ENCODE measurements around the gene KCTD14.
"Not testable (repeated sequence)": the region's sequence is repeated elsewhere in the genome, so short reads cannot be mapped to it uniquely, and the experiment has no call there.

The KCTD14 gene

DNA sequence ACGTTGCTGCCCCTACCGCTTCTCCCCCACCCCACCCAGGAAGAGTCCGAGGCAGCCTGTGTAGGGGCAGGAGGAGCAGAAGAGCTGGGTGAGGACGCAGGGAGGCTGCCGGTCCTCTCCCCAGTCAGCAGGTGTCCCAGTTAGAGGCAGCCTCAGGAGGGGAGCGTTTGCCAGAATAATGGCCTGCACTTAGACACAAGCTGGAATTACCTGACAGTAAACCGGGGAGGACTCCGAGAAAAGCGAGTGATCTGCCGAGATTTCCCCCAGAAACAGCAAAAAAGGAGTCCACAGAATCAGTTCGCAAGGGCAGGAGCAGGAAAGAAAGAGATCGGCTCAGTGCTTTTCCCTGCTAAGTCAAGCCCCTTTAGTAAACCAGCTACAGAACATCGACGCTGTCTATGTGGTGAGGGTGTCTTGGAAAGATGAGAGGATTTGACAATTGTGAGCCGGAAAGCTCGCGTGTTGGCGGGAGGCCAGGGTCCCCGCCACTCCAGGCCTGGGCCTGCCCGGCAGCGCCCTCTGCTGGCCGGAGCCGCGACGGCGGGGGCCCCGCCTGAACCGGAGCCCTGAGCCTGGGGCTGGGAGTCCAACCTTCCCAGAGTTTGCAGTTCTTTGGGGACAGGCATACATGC, 22.9 kb upstream of the KCTD14 start:
- peak in 1 of 2 experiments; percentile 33 for DNase-seq

DNA sequence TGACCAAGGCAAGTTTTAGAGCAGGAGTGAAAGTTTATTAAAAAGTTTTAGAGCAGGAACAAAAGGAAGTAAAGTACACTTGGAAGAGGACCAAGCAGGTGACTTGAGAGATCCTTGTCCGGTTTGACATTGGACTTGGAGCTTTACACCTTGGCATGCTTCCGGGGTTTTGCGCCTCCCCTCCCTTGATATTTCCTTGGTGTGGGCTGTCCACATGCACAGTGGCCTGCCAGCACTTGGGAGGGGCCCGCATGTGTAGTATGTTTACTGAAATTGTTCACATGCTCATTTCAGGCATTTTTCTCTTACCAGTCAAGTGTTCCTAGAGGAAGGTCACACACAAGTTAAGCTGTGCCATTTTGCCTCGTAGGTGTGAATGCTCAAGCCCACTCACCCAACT, 21.6 kb upstream of the KCTD14 start:
- DNase-seq, result no peak

GRCh38 chr11:78041843-78042440, 18.9 kb upstream of the KCTD14 start:
- no peak for DNase-seq

- not testable (repeated sequence) for DNase-seq
Measured at GRCh38 chr11:78041380-78041719, 18.3 kb upstream of the KCTD14 start.

- DNase-seq, result no peak
Measured at GRCh38 chr11:78040691-78041379, 17.8 kb upstream of the KCTD14 start.

DNA sequence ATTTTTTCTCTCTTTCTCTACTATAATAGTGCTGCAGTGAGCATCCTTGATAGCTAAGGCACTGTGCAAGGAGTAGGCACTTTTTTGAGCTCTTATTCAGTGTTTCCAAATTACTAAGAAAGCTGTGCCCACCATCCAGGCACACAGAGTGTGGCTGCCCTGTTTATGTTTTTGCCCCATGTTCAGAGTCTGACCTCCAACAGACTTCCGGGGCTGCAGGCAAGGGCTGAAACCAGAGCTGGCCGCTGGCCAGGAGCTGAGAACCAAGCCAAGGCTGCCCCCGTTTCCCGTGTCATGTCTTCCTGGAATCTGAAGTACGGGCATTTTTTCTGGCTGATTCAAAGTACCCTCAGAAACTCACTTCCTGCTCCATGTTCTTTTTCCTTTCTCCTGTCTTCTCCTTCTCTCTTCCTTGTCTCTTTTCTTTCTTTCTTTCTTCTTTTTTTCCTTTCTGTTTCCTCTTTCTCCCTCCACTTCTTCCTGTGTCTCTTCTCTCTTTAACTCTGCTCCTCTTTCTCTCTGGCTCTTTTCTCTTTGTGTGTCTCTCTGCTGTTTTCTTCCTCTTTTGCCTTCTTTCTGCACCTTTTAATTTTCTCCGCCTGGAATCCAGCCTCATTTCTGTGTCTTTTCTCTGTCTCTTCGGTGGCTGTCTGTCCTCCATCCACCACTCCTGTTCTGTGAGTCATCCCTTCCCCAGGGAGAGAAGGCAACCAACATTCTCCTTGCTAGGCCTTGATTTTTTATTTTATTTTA, 17.0 kb upstream of the KCTD14 start:
- no peak for DNase-seq

DNA sequence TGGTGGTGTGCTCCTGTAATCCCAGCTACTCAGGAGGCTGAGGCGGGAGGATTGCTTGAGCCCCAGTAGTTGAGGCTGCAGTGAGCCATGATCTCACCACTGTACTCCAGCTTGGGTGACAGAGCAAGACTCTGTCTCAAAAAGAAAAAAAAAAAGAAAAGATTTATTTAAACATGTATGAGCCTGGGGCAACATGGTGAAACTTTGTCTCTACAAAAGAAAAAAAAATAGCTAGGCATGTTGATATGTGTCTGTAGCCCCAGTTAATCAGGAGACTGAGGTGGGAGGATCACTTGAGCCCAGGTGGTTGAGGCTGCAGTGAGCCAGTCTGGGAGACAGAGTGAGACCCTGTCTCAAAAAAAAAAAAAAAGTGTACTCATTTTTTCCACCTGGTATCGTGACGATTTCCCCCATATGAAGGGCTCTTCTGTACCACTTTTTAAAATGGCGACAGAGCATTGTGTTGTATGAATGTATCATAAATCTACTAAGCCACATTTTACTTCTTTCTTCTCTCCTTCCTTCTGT, 16.4 kb upstream of the KCTD14 start:
- no peak for DNase-seq

DNA sequence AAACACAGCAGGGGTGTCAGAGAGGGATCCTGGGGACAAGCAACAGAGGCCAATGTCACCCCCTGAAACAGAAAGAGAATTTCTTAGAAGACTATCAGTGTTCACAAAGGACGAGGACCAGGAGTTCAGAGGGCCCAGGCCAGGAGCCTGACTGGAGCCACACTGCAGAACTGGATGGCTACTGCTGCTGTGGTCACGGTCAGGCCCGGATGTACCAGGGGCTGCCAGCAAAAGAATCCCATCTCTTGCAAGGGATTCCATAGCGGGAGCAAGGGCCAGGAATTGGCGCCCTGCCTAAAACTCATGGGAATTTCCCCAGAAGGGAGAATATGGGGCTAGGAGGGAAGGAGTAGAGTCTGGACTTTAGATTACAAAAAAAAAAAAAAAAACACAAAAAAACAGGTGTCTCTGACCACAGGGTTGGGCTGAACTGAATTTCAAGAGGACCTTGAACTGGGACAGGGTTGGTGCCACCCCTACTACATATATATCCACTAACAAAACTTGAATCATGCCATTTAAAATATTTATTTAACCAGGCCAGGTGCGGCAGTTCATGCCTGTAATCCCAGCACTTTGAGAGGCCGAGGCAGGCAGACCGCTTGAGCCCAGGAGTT, 15.7 kb upstream of the KCTD14 start:
- no peak for DNase-seq

- DNase-seq, result no peak
Measured at GRCh38 chr11:78037825-78038620, 14.9 kb upstream of the KCTD14 start.

DNA sequence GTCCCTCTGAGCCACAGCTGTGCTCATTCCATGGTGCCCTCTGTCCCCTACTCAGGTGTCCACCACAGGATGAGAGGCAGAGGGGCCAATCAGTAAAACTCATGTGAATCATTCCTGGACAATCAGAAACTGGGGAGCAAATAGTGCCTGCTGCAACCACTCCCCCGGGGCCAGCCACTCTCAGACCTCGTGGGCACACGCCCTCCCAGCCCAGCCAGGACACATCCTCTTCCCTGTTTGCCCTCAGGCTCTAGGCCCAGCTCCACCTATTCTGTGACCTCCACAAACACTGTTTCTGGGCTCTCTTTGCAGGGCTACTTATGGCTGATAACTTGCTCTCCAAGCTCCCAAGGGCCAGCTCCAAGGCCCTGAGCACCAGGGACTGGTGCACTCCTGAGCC, 14.0 kb upstream of the KCTD14 start:
- no peak for DNase-seq

GRCh38 chr11:78036313-78036712, 13.2 kb upstream of the KCTD14 start:
- DNase-seq, result no peak

DNA sequence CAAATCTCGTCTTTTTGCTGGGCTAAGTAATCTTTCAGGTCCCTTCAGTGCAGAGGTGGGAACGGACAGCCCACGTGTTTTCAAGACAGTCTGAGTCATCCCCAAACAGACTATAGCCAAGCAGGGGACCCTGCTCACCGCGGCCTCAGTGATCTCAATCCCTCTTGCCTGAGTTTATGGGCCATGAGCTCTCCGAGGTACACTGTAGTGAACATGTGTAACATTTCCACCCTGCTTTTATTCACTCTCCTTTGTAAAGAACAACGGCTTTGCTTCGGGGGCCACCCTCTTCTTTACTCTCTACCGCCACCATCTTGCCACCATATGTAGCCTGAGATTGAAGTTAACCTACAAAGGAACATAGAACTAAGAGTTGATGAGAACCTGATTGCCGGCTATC, 11.5 kb upstream of the KCTD14 start:
- no peak for DNase-seq

DNA sequence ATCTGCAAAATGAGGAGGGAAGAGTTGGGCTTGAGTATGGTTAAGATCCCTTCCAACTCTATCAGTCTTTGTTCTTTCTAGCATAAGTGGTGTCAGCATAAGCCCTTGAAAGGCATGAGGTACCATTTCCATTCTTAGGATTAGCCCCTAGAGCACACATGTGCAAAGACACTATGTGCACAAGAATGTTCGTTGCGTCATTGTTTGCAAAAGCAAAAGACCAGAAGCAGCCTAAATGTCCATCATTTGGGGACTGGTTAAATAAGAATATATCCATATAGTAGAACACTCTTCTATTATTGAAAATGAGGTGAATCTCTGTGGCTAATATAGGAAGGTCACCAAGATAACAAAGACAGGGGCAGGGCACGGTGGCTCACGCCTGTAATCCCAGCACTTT, 10.0 kb upstream of the KCTD14 start:
- no peak for DNase-seq

DNA sequence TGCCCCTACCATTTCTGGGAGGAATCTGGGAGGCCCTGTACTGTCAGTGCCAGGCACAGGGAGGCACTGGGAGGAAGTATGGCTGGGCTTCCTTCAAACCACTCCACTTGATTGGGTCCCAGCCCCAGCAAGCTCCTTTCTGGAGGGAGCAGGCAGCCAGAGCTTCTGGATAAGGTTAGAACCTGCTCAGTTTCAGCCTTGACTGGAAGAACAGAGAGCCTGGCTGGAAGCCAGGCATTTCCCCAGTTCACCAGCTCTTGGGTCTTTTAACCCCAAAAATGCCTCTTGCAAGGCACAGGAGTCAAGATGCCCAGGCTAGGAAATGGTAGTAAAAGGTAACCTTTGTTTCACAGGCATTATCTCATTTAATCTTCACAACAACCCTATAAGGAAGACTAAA, 9.0 kb upstream of the KCTD14 start:
- DNase-seq, result no peak

DNA sequence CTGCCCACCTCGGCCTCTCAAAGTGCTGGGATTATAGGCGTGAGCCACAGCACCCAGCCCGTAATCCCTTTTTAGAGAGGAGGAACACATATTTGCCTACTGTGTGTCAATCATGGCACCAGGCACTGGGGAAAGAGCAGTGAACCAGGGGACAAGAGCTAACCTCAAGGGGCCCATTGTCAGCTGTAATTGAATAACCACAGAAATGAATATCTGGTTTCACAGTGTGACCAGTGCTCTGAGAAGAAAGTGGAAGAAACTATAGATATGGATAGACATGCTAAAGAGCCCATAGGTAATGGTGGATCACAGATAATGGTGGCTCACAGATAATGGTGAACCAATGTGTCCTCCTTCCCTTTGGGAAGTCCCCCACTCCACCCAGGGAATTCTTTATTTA, 8.6 kb upstream of the KCTD14 start:
- no peak for DNase-seq

GRCh38 chr11:78030429-78031325, 7.6 kb upstream of the KCTD14 start:
- DNase-seq, result peak in 1 of 2 experiments; percentile 45

DNA sequence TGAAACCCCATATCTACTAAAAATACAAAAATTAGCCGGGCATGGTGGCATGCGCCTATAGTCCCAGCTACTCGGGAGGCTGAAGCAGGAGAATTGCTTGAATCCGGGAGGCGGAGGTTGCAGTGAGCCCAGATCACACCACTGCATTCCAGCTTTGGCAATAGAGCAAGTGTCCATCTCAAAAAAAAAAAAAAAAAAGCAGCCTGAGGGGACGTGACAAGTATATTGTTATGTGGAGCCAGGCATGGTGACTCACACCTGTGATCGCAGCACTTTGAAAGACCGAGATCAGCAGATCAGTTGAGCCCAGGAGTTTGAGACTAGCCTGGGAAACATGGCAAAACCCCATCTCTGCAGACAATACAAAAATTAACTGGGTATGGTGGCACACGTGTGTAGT, 5.3 kb upstream of the KCTD14 start:
- DNase-seq, result not testable (repeated sequence)

GRCh38 chr11:78027759-78028158, 4.7 kb upstream of the KCTD14 start:
- no peak for DNase-seq

GRCh38 chr11:78025378-78025777, 2.3 kb upstream of the KCTD14 start:
- no peak for DNase-seq

- no peak for DNase-seq
Measured at GRCh38 chr11:78023426-78023825, 350 bp upstream of the KCTD14 start.

DNA sequence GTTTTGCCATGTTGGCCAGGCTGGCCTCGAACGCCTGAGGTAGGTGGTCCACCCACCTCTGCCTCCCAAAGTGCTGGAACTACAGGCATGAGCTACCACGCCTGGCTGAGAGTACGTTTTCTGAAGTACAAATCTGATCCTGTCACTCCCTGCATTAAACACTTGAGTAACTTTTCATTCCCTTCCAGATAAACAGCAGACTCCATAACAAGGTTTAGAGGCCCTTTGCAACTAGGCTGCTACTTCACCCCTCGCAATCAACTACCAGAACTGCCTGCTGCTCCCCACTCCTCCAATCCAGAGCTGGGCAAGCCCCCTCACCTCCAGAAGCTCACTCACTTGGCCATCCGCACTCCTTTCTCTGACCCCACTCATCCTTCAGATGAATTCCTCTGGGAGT, 1.5 kb downstream of the KCTD14 start:
- no peak for DNase-seq

Measured in cerebellar nuclear complex (tissue), 1 donor.